ENCODE results near the gene CD79A. TPM values are rescaled to one million over a fixed set of nuclear protein-coding genes. Genes with fewer than 3 reads are reported as not detected.

Gene CD79A
- total RNA-seq, 2 experiments from 2014 or later = 3.7 to 3.8 TPM

- H3K36me3 Mint-ChIP-seq (ENCODE audit: low read depth) = peaks cover 83% of the 10 kb centered on the region
- peak overlapping the region; percentile 76 for H3K27ac Mint-ChIP-seq
- ChIA-PET CTCF (no interaction called here), POLR2A (no interaction called here)
- no peaks in the 10 kb centered on the region for H3K27me3 Mint-ChIP-seq
- no peak for ATAC-seq (ENCODE audit: poor library complexity)
- H3K4me3 ChIP-seq (ENCODE audit: low read length) = no peak overlapping the region
- H3K9me3 ChIP-seq (ENCODE audit: control insufficient read depth in 1 of 2, insufficient read depth in 1 of 2, low read length in 2 of 2) = no peaks in the 10 kb centered on the region
- H3K27ac ChIP-seq (ENCODE audit: low read depth in 1 of 2, low read length in 2 of 2) = peak overlapping the region; percentile 24 to 60
- no peaks in the 10 kb centered on the region for H3K27me3 ChIP-seq (ENCODE audit: control insufficient read depth in 1 of 2, insufficient read depth in 2 of 2, low read length in 2 of 2)
- no peaks in the 10 kb centered on the region for H3K9me3 Mint-ChIP-seq
- H3K4me1 Mint-ChIP-seq (ENCODE audit: low read depth) = peaks cover 57% of the 10 kb centered on the region
- TF ChIP-seq CTCF (IDR thresholded peaks at IDR 0.05) = no peak
- intact Hi-C loops (cut with DNase I, micrococcal nuclease) = no loop called here
- peaks cover 90% of the 10 kb centered on the region for H3K36me3 ChIP-seq (ENCODE audit: insufficient read depth, low read length)
- no peak overlapping the region for H3K4me3 Mint-ChIP-seq
- DNase-seq = no peak
- peaks cover 85% of the 10 kb centered on the region for H3K4me1 ChIP-seq (ENCODE audit: insufficient read depth, low read length)
These were observed 17.3 kb downstream of the CD79A start for GRCh38 chr19:41894350-41894749.

- peaks cover 61% of the 10 kb centered on the region for H3K4me1 Mint-ChIP-seq (ENCODE audit: low read depth)
- H3K27me3 Mint-ChIP-seq = no peaks in the 10 kb centered on the region
- CTCF ChIA-PET = interaction anchor here (1.1 to 1.2 kb wide), 2 partner anchors 23 to 56 kb away, joined by 3 read pairs; no protein-coding TSS in a partner anchor
- Histone ChIP-seq H3K36me3 (ENCODE audit: insufficient read depth, low read length) (peaks cover 88% of the 10 kb centered on the region), H3K27ac (ENCODE audit: low read depth in 1 of 2, low read length in 2 of 2) (peak overlapping the region; percentile 24 to 60), H3K9me3 (ENCODE audit: control insufficient read depth in 1 of 2, insufficient read depth in 1 of 2, low read length in 2 of 2) (no peaks in the 10 kb centered on the region), H3K4me3 (ENCODE audit: low read length) (no peak overlapping the region), H3K27me3 (ENCODE audit: control insufficient read depth in 1 of 2, insufficient read depth in 2 of 2, low read length in 2 of 2) (no peaks in the 10 kb centered on the region), H3K4me1 (ENCODE audit: insufficient read depth, low read length) (peaks cover 69% of the 10 kb centered on the region)
- no peak for TF ChIP-seq CTCF (IDR thresholded peaks at IDR 0.05)
- peak overlapping the region; percentile 68 for H3K4me3 Mint-ChIP-seq
- peak overlapping the region; percentile 89 for H3K27ac Mint-ChIP-seq
- DNase-seq (no peak), ATAC-seq (ENCODE audit: poor library complexity) (peak; percentile 47)
- peaks cover 83% of the 10 kb centered on the region for H3K36me3 Mint-ChIP-seq (ENCODE audit: low read depth)
- POLR2A ChIA-PET = interaction anchor here (0.6 to 1.7 kb wide), 5 partner anchors 8 to 32 kb away, joined by 3 to 7 read pairs (median 4); partner anchors contain the start of gene ERFL
- intact Hi-C loops (cut with DNase I, micrococcal nuclease) = no loop called here
- no peaks in the 10 kb centered on the region for H3K9me3 Mint-ChIP-seq
These were observed 18.9 kb downstream of the CD79A start for GRCh38 chr19:41895745-41896580.

- peak overlapping the region in 1 of 2 donors; percentile 24 for H3K27ac ChIP-seq (ENCODE audit: low read depth in 1 of 2, low read length in 2 of 2)
- intact Hi-C loops (cut with DNase I, micrococcal nuclease) = no loop called here
These were observed 19.5 kb downstream of the CD79A start for GRCh38 chr19:41896581-41896942.

More at GRCh38 chr19:41896581-41896942, 19.5 kb downstream of the CD79A start:
- DNase-seq = no peak
- no peaks in the 10 kb centered on the region for H3K27me3 ChIP-seq (ENCODE audit: control insufficient read depth in 1 of 2, insufficient read depth in 2 of 2, low read length in 2 of 2)
- Mint-ChIP-seq H3K27me3 (no peaks in the 10 kb centered on the region), H3K4me3 (no peak overlapping the region), H3K4me1 (ENCODE audit: low read depth) (peaks cover 59% of the 10 kb centered on the region), H3K36me3 (ENCODE audit: low read depth) (peaks cover 81% of the 10 kb centered on the region), H3K9me3 (no peaks in the 10 kb centered on the region), H3K27ac (peak overlapping the region; percentile 89)
- ChIA-PET POLR2A (interaction anchor here (1.2 to 1.7 kb wide), 3 partner anchors 8 to 24 kb away, joined by 3 to 7 read pairs (median 6); no protein-coding TSS in a partner anchor), CTCF (interaction anchor here (1.1 kb wide), 1 partner anchor 55 kb away, joined by 3 read pairs; no protein-coding TSS in a partner anchor)
- peak; percentile 10 for ATAC-seq (ENCODE audit: poor library complexity)
- no peaks in the 10 kb centered on the region for H3K9me3 ChIP-seq (ENCODE audit: control insufficient read depth in 1 of 2, insufficient read depth in 1 of 2, low read length in 2 of 2)
- peaks cover 65% of the 10 kb centered on the region for H3K4me1 ChIP-seq (ENCODE audit: insufficient read depth, low read length)
- no peak for TF ChIP-seq CTCF (IDR thresholded peaks at IDR 0.05)
- H3K4me3 ChIP-seq (ENCODE audit: low read length) = no peak overlapping the region
- peaks cover 87% of the 10 kb centered on the region for H3K36me3 ChIP-seq (ENCODE audit: insufficient read depth, low read length)

Data from CD4-positive, alpha-beta T cell (primary cell).